Measurements from ENCODE around the gene PRICKLE2.

PRICKLE2 gene

GRCh38 chr3:64224826-64225610, at the start of gene PRICKLE2:
Gene PRICKLE2 (minus strand): TSS chr3:64225466. CDS start chr3:64198927, 26,539 bp downstream.
- DNase-seq: no peak

DNA sequence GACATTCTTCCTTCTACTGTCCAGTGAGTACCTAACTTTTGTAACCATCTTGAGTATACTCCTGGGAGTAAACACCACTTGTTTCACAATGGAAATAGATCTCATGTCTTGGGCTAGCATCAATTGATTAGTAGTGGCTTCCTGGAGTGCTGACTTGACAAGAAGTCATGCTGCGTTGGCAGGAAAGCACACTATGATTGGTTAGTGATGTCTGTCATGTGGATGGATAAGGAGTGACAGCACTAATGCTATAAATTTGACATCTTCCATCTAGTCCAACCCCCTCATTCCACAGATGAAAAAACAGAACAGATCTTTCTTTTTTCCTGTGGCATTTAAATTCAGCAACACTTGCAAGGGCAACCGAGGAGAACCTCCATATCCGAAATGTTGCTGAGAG, 47.6 kb upstream of the PRICKLE2 start:
- DNase-seq: no peak

DNA sequence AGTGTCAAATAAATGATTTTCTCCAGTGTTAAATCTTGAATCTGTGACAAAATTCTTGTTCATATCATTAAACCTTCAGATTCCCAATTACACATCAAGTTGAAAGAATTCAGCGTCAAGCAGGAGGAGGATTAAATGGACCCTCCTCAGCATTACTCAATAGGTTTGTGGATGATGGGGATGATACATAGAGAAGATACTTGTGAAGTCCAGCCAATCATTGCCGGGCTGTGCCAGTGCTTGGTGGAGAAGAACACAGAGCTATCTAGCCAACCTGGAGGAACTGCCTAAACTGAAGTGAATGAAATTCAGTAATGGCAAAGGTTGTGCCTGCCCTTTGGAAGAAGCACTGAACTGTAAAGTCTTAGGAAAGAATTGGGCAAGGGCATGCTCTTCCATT, 47.0 kb upstream of the PRICKLE2 start:
- DNase-seq: no peak

- no peak for DNase-seq
Observed at GRCh38 chr3:64271631-64272030, 46.4 kb upstream of the PRICKLE2 start.

GRCh38 chr3:64270866-64271260, 45.6 kb upstream of the PRICKLE2 start:
- no peak for DNase-seq

- no peak for DNase-seq
Observed at GRCh38 chr3:64270142-64270865, 45.0 kb upstream of the PRICKLE2 start.

DNA sequence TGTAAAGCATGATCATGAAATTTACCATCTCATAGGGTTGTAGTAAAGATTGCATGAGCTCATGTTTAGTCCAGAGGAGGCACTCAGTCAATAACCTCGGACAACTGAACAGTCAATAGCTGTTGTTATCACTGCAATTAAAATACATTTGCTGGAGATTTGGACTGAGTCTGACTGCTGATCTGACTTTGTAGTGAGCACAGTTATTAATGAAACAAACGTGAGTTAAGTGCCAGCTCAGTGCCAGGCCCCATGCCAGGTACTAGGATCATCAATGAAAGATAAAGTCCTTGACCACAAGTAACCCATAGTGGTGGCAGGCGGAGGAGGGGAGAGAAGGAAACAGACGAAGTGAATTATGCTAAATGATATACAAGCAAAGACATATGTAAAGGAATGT, 43.7 kb upstream of the PRICKLE2 start:
- DNase-seq: no peak

GRCh38 chr3:64267721-64268604, 42.7 kb upstream of the PRICKLE2 start:
- DNase-seq: no peak

DNA sequence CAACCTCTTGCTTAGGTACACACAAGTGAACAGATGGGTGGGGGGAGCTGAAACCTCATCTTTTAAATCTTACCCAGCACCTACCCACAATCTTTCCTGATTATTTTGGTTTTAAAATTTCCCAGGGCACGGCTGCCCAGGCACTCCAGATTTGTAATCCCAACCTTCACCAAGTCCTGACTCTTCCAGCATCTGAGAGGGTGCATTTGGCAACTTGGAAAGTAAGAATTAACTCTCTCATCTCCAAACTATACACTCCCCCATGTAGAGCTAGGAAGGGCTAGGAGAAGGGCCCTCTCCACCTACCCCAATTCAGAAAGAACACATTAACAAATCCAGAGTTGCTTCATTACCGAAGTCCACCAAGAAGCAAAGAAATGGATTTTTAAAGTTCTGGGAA, 41.7 kb upstream of the PRICKLE2 start:
- no peak for DNase-seq

GRCh38 chr3:64266065-64266931, 41.0 kb upstream of the PRICKLE2 start:
- no peak for DNase-seq

DNA sequence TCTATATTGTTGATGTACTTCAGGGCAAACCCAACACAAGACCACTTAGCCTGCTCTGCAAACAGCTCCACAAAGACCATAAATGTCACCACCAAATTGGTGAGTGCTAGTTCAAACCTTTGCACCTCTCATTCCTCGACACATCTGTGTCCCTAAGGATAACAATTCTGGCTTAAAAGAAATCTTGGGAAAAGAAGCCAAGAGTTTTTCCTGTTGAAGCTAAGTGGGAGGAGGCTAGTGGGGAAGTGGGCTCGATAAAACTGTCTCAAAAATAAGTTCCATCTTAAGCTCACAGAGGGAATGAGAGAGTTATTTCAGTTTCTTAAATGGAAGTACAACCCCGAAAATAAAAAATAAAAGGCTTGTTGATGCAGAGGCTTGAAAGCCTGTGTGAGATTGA, 40.4 kb upstream of the PRICKLE2 start:
- no peak for DNase-seq

DNA sequence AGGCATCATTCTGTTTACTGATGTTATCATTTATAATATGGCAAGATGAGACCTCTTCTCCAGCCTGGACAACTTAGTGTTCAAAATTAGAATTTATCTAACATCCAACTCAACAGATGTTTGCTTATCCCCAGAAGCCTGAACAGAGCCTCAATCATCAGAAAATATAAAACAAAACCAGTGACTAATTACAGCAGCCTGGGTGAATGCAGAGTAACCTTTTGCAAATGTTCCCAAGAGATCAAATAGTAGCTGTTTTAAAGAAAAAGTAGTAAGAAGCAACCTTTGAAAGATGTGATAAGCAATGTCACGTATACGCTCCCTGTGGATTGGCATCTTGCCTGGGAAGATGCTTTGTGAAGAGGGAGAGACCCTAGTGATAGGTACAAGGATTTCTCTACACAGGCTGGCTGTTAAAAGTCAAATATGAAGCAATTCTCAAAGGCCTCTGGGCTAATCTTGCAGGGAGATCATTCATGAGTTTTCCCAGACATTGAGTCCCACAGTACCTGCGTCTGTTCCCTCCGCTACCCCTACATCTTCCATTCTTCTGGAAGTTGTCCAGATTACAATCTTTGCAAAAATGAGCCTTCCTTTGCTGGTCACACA, 39.3 kb upstream of the PRICKLE2 start:
- DNase-seq: no peak

- no peak for DNase-seq
Observed at GRCh38 chr3:64262574-64263114, 37.4 kb upstream of the PRICKLE2 start.

DNA sequence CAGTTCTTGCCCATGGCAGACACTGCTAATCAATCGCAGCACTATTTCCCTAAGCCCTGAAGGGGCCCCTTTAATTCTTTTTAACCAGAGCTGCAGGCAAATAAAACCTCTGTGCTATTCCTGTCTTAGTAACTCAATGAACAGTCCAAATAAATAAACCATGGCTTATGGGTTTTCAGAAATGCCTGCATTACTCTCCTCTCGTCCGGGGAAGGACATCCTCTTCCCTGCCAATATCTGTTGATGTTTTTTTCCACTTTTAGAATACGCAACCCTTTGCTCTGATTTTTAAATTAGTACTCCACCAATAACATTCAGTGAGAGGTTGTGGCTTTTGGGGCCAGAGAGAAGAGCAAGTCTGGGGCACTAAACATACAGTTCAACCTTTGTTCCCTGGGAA, 35.2 kb upstream of the PRICKLE2 start:
- no peak for DNase-seq

GRCh38 chr3:64259636-64260035, 34.4 kb upstream of the PRICKLE2 start:
- DNase-seq: no peak

DNA sequence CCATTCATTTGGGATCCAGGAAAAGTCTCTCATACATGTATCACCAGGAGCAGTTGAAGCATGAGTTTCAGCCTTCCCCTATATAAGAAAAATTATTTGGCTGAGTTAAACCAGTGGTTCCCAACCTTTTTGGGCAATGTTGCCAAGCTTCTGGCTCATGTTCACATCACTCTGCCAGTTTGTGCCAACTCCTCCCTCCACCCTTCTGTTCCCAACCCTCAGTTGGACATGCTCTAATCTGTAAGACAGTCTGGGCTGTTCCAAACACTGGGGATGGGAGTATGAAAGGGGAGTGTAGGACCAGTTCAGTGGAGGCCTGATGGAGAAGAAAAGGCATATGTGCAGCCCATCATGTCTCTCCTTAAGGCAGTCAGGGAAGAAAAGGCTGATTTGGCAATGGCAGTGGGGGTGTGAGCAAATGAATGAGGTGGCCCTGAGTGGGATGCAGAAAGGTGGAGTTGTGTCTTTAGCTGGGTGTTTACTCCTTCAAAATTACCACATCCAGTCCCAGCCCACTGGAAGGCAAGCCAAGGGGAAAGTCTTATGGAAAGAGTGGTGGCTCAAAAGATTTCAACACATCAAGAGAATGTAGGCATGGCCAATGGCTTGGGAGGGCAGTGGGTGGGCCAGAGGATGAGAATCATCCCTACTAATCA, 32.0 kb upstream of the PRICKLE2 start:
- no peak for DNase-seq

GRCh38 chr3:64255741-64256340, 30.6 kb upstream of the PRICKLE2 start:
- no peak for DNase-seq

DNA sequence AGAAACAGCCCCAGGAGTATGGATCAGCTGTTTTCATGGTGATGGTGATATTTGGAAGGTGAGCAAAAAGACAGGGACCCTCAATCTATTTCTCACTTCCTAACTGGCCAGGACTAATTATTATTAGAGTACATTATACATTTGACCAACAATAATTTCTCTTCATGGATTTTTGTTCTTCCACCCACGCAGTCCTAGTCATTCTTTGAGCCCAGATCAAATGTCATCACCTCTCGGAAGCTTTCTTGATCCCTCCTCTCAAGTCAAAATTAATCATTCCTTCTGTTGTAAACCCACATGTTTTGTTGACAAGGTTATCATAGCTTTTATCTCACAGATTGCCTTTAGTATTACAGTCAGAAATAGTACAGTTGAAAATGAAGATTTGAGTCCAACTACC, 29.2 kb upstream of the PRICKLE2 start:
- DNase-seq: no peak

GRCh38 chr3:64253689-64254088, 28.4 kb upstream of the PRICKLE2 start:
- DNase-seq: no peak

DNA sequence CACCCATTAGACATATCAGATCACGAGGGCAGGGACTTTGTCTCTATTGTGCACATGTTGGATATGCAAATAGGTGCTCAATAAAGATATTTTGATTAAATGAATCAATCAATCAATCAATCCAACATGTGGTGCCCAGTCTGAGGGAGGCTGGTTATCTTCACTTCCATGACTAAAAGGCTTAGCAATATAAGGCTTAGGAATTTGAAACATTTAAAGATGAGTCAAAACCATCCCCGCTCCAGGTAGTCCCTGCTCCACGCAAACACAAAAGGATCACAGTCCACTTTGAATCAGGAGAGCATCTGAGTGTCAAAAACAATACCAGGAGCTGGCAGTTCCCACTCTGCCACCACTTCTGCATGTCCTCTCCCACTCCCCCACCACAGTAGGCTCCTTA, 25.8 kb upstream of the PRICKLE2 start:
- DNase-seq: no peak
